Mesendoderm (in vitro differentiated cells): ENCODE results near the gene LCAT.

Experiments used
- DNase-seq: peaks from one replicate; pipeline ENCODE4 v3.0.0; 2013
- H2AK5ac ChIP-seq: 2 replicates; pipeline ENCODE4 v1.6.1; 2013; ENCODE audit warnings: low read length, inconsistent platforms
- H2BK120ac ChIP-seq: 2 replicates; pipeline ENCODE4 v1.6.1; 2013; ENCODE audit warnings: low read depth, mild to moderate bottlenecking, low read length, moderate library complexity, mixed read lengths
- H2BK15ac ChIP-seq: replicated peaks from 2 replicates; pipeline ENCODE4 v1.6.1; 2013; ENCODE audit warnings: low read depth, mild to moderate bottlenecking, moderate library complexity
- H2BK5ac ChIP-seq: 2 replicates; pipeline ENCODE4 v1.6.1; 2013; ENCODE audit warnings: low read length, inconsistent platforms
- H3K18ac ChIP-seq: 2 replicates; pipeline ENCODE4 v1.6.1; 2013; ENCODE audit warnings: mild to moderate bottlenecking, low read length, mixed read lengths
- H3K23ac ChIP-seq: one replicate; pipeline ENCODE4 v1.6.1; 2013; ENCODE audit warnings: low read length
- H3K27ac ChIP-seq: 2 replicates; pipeline ENCODE4 v1.5.1; 2013; ENCODE audit warnings: low read depth, mild to moderate bottlenecking, inconsistent platforms, low read length, moderate library complexity
- H3K27me3 ChIP-seq: 2 replicates; pipeline ENCODE4 v1.6.1; 2013; ENCODE audit warnings: low read length, control low read depth, mild to moderate bottlenecking, inconsistent platforms; ENCODE audit not compliant: insufficient read depth, poor library complexity
- H3K36me3 ChIP-seq: 2 replicates; pipeline ENCODE4 v1.6.1; 2013; ENCODE audit warnings: low read length, inconsistent platforms; ENCODE audit not compliant: control insufficient read depth, insufficient read depth
- H3K4ac ChIP-seq: one replicate; pipeline ENCODE4 v1.6.1; 2013; ENCODE audit warnings: low read depth, mild to moderate bottlenecking, low read length, moderate library complexity
- H3K4me1 ChIP-seq: 2 replicates; pipeline ENCODE4 v1.6.1; 2013; ENCODE audit warnings: low read depth, low read length, inconsistent platforms; ENCODE audit not compliant: control insufficient read depth
- H3K4me2 ChIP-seq: 2 replicates; pipeline ENCODE4 v1.6.1; 2013; ENCODE audit warnings: low read length
- H3K4me3 ChIP-seq: 2 replicates; pipeline ENCODE4 v1.5.1; 2013; ENCODE audit warnings: mild to moderate bottlenecking, low read length
- H3K56ac ChIP-seq: one replicate; pipeline ENCODE4 v1.6.1; 2013; ENCODE audit warnings: low read length
- H3K79me1 ChIP-seq: 2 replicates; pipeline ENCODE4 v1.6.1; 2013; ENCODE audit warnings: low read length, inconsistent platforms
- H3K79me2 ChIP-seq: 2 replicates; pipeline ENCODE4 v1.6.1; 2013; ENCODE audit warnings: mild to moderate bottlenecking, low read length; ENCODE audit not compliant: control insufficient read depth, insufficient read depth
- H3K9ac ChIP-seq: 2 replicates; pipeline ENCODE4 v1.6.1; 2013; ENCODE audit warnings: low read length, inconsistent platforms
- H4K5ac ChIP-seq: one replicate; pipeline ENCODE4 v1.6.1; 2013; ENCODE audit warnings: low read length
- H4K8ac ChIP-seq: one replicate; pipeline ENCODE4 v1.6.1; 2013; ENCODE audit warnings: low read depth, mild to moderate bottlenecking, control low read depth, low read length, moderate library complexity
- WGBS: extraction: QIAGEN DNeasy Blood & Tissue Kit; methylation state at CpG from one replicate; pipeline ENCODE4 v1.1.7; 2013; ENCODE audit warnings: low lambda C conversion rate, missing lambda C conversion rate; ENCODE audit not compliant: insufficient coverage; ENCODE audit errors: extremely low coverage; 5-methylcytosine and 5-hydroxymethylcytosine counted together

Gene LCAT

GRCh38 chr16:67897231-67897630, 46.7 kb downstream of the LCAT start:
- DNase-seq: no peak
- no peak overlapping the region for H3K4me2 ChIP-seq
- H2BK15ac ChIP-seq: no peak overlapping the region
- H4K8ac ChIP-seq: no peak overlapping the region
- no peak overlapping the region for H3K56ac ChIP-seq
- H3K18ac ChIP-seq: no peak overlapping the region
- no peaks in the 10 kb centered on the region for H3K36me3 ChIP-seq
- H3K4me3 ChIP-seq: no peak overlapping the region
- H3K27ac ChIP-seq: no peak overlapping the region
- H2BK120ac ChIP-seq: no peak overlapping the region
- H3K79me1 ChIP-seq: peaks cover 23% of the 10 kb centered on the region
- H2BK5ac ChIP-seq: no peak overlapping the region
- no peak overlapping the region for H2AK5ac ChIP-seq
- H3K27me3 ChIP-seq: no peaks in the 10 kb centered on the region
- peaks cover 3% of the 10 kb centered on the region for H3K4me1 ChIP-seq
- no peak overlapping the region for H3K4ac ChIP-seq
- peaks cover 26% of the 10 kb centered on the region for H3K79me2 ChIP-seq
- no peak overlapping the region for H3K23ac ChIP-seq
- no peak overlapping the region for H3K9ac ChIP-seq
- no peak overlapping the region for H4K5ac ChIP-seq
- no CpG with 5 or more reads among the region's 3 CpGs for WGBS

- H3K4ac ChIP-seq: peak overlapping the region; percentile 93
- peak; percentile 71 for DNase-seq
- H3K4me2 ChIP-seq: peak overlapping the region; percentile 90
- H3K79me1 ChIP-seq: peaks cover 21% of the 10 kb centered on the region
- WGBS: no CpG with 5 or more reads among the region's 14 CpGs
- no peak overlapping the region for H3K23ac ChIP-seq
- H3K36me3 ChIP-seq: no peaks in the 10 kb centered on the region
- peak overlapping the region; percentile 62 for H3K18ac ChIP-seq
- H3K9ac ChIP-seq: peak overlapping the region; percentile 99
- H4K5ac ChIP-seq: no peak overlapping the region
- H3K79me2 ChIP-seq: peaks cover 24% of the 10 kb centered on the region
- H3K27me3 ChIP-seq: no peaks in the 10 kb centered on the region
- H2BK5ac ChIP-seq: no peak overlapping the region
- H2AK5ac ChIP-seq: peak overlapping the region; percentile 64
- H3K27ac ChIP-seq: peak overlapping the region; percentile 2
- no peak overlapping the region for H2BK15ac ChIP-seq
- H3K4me1 ChIP-seq: peaks cover 3% of the 10 kb centered on the region
- H3K56ac ChIP-seq: peak overlapping the region; percentile 99
- H3K4me3 ChIP-seq: peak overlapping the region; percentile 97
- no peak overlapping the region for H2BK120ac ChIP-seq
- no peak overlapping the region for H4K8ac ChIP-seq
Observed at GRCh38 chr16:67893743-67894399, 50.0 kb downstream of the LCAT start.

- peaks cover 3% of the 10 kb centered on the region for H3K4me1 ChIP-seq
- H3K27me3 ChIP-seq: no peaks in the 10 kb centered on the region
- no peaks in the 10 kb centered on the region for H3K36me3 ChIP-seq
- no peak within 1 kb of the TSS for H3K23ac ChIP-seq
- H3K27ac ChIP-seq: peak within 1 kb of the TSS; percentile 54
- no peak within 1 kb of the TSS for H4K8ac ChIP-seq
- H3K79me1 ChIP-seq: peaks cover 21% of the 10 kb centered on the region
- H4K5ac ChIP-seq: no peak within 1 kb of the TSS
- H3K56ac ChIP-seq: peak within 1 kb of the TSS; percentile 99
- DNase-seq: peak; percentile 99
- peak within 1 kb of the TSS; percentile 90 for H3K4me2 ChIP-seq
- peak within 1 kb of the TSS; percentile 97 for H3K4me3 ChIP-seq
- peak within 1 kb of the TSS; percentile 62 for H2BK5ac ChIP-seq
- H2AK5ac ChIP-seq: peak within 1 kb of the TSS; percentile 64
- peak within 1 kb of the TSS; percentile 99 for H3K9ac ChIP-seq
- H2BK15ac ChIP-seq: no peak within 1 kb of the TSS
- WGBS: no CpG with 5 or more reads among the region's 90 CpGs
- no peak within 1 kb of the TSS for H2BK120ac ChIP-seq
- H3K18ac ChIP-seq: peak within 1 kb of the TSS; percentile 62
- peaks cover 24% of the 10 kb centered on the region for H3K79me2 ChIP-seq
- H3K4ac ChIP-seq: peak within 1 kb of the TSS; percentile 93
Observed at GRCh38 chr16:67892899-67893742, 50.8 kb downstream of the LCAT start, which contains the start of gene PSKH1. PSKH1 (plus strand) TSS chr16:67893254; CDS start chr16:67908750, 15,496 bp downstream.

- Histone ChIP-seq H2BK120ac (no peak overlapping the region), H2BK15ac (no peak overlapping the region), H3K18ac (no peak overlapping the region), H3K4ac (no peak overlapping the region), H3K4me1 (peaks cover 3% of the 10 kb centered on the region), H3K4me2 (no peak overlapping the region), H3K9ac (peak overlapping the region; percentile 49), H3K79me1 (peaks cover 19% of the 10 kb centered on the region), H3K27ac (no peak overlapping the region), H3K79me2 (peaks cover 24% of the 10 kb centered on the region), H3K4me3 (no peak overlapping the region), H2BK5ac (no peak overlapping the region), H3K27me3 (no peaks in the 10 kb centered on the region), H4K8ac (no peak overlapping the region), H3K36me3 (no peaks in the 10 kb centered on the region), H2AK5ac (no peak overlapping the region), H3K23ac (no peak overlapping the region), H3K56ac (no peak overlapping the region), H4K5ac (no peak overlapping the region)
- WGBS: no CpG with 5 or more reads among the region's 5 CpGs
- DNase-seq: no peak
Observed at GRCh38 chr16:67892375-67892774, 51.5 kb downstream of the LCAT start.
